ENCODE data around the gene PELI1. TPM values are rescaled to one million over a fixed set of nuclear protein-coding genes. Genes with fewer than 3 reads are reported as not detected.
A peak's percentile ranks its signal among the peaks of the same experiment; 100 is the strongest.
"Not testable (repeated sequence)": the region's sequence is repeated elsewhere in the genome, so short reads cannot be mapped to it uniquely, and the experiment has no call there.

PELI1 gene
- total RNA-seq, 2 experiments from 2014 or later = 29.8 to 39.2 TPM

DNA sequence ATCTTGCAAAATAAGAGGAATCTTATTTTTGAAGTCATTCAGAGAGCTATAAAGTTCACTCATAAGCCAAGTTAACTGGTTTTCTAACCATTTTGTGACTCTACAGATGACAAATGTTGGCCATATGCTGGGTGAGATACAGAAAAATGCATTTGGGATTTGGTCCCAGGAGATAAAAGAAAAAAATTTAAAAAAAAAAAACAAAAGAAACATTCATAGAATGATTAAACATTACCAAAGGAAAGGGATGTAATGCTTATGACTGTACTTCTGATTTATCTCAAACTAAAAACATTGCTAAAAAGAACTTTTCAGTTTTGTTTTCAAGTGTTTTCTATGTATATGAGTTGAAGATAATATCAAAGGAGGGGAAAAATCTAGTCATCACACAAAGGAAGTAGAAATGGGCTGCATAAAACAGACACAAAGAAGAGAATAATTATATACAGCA lies 43.1 kb downstream of the PELI1 start:
- no peak for DNase-seq
- intact Hi-C loops (cut with micrococcal nuclease) = loop anchor here (5.0 kb wide), 1 partner anchor 64 kb away; no protein-coding TSS in a partner anchor
- CTCF ChIA-PET = interaction anchor here (0.9 to 2.1 kb wide), 5 partner anchors 11 to 387 kb away, joined by 3 to 5 read pairs (median 4); no protein-coding TSS in a partner anchor

DNA sequence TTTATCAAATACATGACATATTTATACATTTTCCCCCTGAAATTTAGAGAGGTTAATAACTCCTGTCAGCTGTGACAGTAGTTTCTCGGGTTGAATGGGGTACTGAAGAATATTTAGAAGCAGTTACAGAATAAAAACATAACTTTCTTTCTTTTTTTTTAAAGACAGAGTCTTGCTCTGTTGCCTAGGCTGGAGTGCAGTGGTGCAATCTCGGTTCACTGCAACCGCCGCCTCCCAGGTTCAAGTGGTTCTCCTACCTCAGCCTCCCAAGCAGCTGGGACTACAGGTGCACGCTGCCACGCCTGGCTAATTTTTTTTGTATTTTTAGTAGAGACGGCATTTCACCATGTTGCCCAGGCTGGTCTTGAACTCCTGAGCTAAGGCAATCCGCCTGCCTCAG lies 43.6 kb downstream of the PELI1 start:
- POLR2A ChIA-PET = interaction anchor here (0.7 to 1.7 kb wide), 4 partner anchors 17 to 226 kb away, joined by 3 to 8 read pairs (median 4); no protein-coding TSS in a partner anchor
- H3K36me3 Mint-ChIP-seq (ENCODE audit: low read depth) = peaks cover 60% of the 10 kb centered on the region
- peak overlapping the region; percentile 86 for H3K27ac Mint-ChIP-seq
- H3K4me1 Mint-ChIP-seq (ENCODE audit: low read depth) = peaks cover 50% of the 10 kb centered on the region
- intact Hi-C loops (cut with micrococcal nuclease) = loop anchor here (5.0 kb wide), 1 partner anchor 63 kb away; no protein-coding TSS in a partner anchor
- not testable (repeated sequence) for H3K27me3 Mint-ChIP-seq, H3K9me3 Mint-ChIP-seq, DNase-seq, ATAC-seq, H3K4me3 Mint-ChIP-seq
- CTCF ChIA-PET = interaction anchor here (1.2 to 2.1 kb wide), 5 partner anchors 11 to 387 kb away, joined by 3 to 5 read pairs (median 4); no protein-coding TSS in a partner anchor

More for the DNA sequence above, 43.1 kb downstream of the PELI1 start:
- Mint-ChIP-seq H3K4me3 (peak overlapping the region; percentile 42), H3K36me3 (ENCODE audit: low read depth) (peaks cover 60% of the 10 kb centered on the region), H3K27ac (peak overlapping the region; percentile 86), H3K27me3 (no peaks in the 10 kb centered on the region), H3K4me1 (ENCODE audit: low read depth) (peaks cover 56% of the 10 kb centered on the region), H3K9me3 (peaks cover 4% of the 10 kb centered on the region)
- POLR2A ChIA-PET = interaction anchor here (0.7 to 1.7 kb wide), 9 partner anchors 10 to 424 kb away, joined by 3 to 8 read pairs (median 3); no protein-coding TSS in a partner anchor
- ATAC-seq = peak; percentile 80
- TF ChIP-seq, protein P1, sequence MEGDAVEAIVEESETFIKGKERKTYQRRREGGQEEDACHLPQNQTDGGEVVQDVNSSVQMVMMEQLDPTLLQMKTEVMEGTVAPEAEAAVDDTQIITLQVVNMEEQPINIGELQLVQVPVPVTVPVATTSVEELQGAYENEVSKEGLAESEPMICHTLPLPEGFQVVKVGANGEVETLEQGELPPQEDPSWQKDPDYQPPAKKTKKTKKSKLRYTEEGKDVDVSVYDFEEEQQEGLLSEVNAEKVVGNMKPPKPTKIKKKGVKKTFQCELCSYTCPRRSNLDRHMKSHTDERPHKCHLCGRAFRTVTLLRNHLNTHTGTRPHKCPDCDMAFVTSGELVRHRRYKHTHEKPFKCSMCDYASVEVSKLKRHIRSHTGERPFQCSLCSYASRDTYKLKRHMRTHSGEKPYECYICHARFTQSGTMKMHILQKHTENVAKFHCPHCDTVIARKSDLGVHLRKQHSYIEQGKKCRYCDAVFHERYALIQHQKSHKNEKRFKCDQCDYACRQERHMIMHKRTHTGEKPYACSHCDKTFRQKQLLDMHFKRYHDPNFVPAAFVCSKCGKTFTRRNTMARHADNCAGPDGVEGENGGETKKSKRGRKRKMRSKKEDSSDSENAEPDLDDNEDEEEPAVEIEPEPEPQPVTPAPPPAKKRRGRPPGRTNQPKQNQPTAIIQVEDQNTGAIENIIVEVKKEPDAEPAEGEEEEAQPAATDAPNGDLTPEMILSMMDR (IDR thresholded peaks at IDR 0.05) = no peak

GRCh38 chr2:64094663-64095382 lies 49.4 kb downstream of the PELI1 start:
- TF ChIP-seq, protein P1 (IDR thresholded peaks at IDR 0.05) = no peak
- H3K9me3 Mint-ChIP-seq = peaks cover 4% of the 10 kb centered on the region
- peaks cover 19% of the 10 kb centered on the region for H3K4me1 Mint-ChIP-seq (ENCODE audit: low read depth)
- POLR2A ChIA-PET = no interaction called here
- CTCF ChIA-PET = interaction anchor here (1.1 kb wide), 2 partner anchors 12 to 37 kb away, joined by 3 to 4 read pairs; no protein-coding TSS in a partner anchor
- no peak overlapping the region for H3K4me3 Mint-ChIP-seq
- H3K27me3 Mint-ChIP-seq = no peaks in the 10 kb centered on the region
- H3K27ac Mint-ChIP-seq = no peak overlapping the region
- peaks cover 62% of the 10 kb centered on the region for H3K36me3 Mint-ChIP-seq (ENCODE audit: low read depth)
- ATAC-seq = no peak
- intact Hi-C loops (cut with micrococcal nuclease) = no loop called here
- DNase-seq = no peak

GRCh38 chr2:64093341-64093740 lies 50.9 kb downstream of the PELI1 start:
- ChIA-PET POLR2A (no interaction called here), CTCF (no interaction called here)
- H3K36me3 Mint-ChIP-seq (ENCODE audit: low read depth) = peaks cover 53% of the 10 kb centered on the region
- TF ChIP-seq, protein P1 (IDR thresholded peaks at IDR 0.05) = no peak
- DNase-seq = no peak
- H3K9me3 Mint-ChIP-seq = peaks cover 4% of the 10 kb centered on the region
- H3K4me1 Mint-ChIP-seq (ENCODE audit: low read depth) = peaks cover 12% of the 10 kb centered on the region
- no peaks in the 10 kb centered on the region for H3K27me3 Mint-ChIP-seq
- H3K27ac Mint-ChIP-seq = no peak overlapping the region
- intact Hi-C loops (cut with micrococcal nuclease) = no loop called here
- no peak for ATAC-seq
- no peak overlapping the region for H3K4me3 Mint-ChIP-seq

GRCh38 chr2:64092502-64092901 lies 51.7 kb downstream of the PELI1 start:
- Mint-ChIP-seq H3K4me3 (no peak overlapping the region), H3K27me3 (no peaks in the 10 kb centered on the region), H3K9me3 (peaks cover 4% of the 10 kb centered on the region), H3K4me1 (ENCODE audit: low read depth) (peaks cover 10% of the 10 kb centered on the region), H3K36me3 (ENCODE audit: low read depth) (peaks cover 44% of the 10 kb centered on the region), H3K27ac (no peak overlapping the region)
- ChIA-PET CTCF (no interaction called here), POLR2A (no interaction called here)
- ATAC-seq = no peak
- intact Hi-C loops (cut with micrococcal nuclease) = no loop called here
- no peak for DNase-seq
- TF ChIP-seq, protein P1 (IDR thresholded peaks at IDR 0.05) = no peak

Data from activated CD8-positive, alpha-beta T cell treated with anti-CD3 and anti-CD28 coated beads for 36 hours (primary cell).